ENCODE data around the gene GRAP.
"Not testable (repeated sequence)": the region's sequence is repeated elsewhere in the genome, so short reads cannot be mapped to it uniquely, and the experiment has no call there.

The GRAP gene

GRCh38 chr17:19041871-19042270 is 4.9 kb downstream of the GRAP start:
- H3K27me3 ChIP-seq (ENCODE audit: control insufficient read depth in 5 of 5, insufficient read depth in 4 of 5, low read length in 5 of 5); H3K9ac ChIP-seq (ENCODE audit: low read length in 5 of 5); H3K4me3 ChIP-seq (ENCODE audit: low read depth in 1 of 5, low read length in 5 of 5); H3K9me3 ChIP-seq (ENCODE audit: control insufficient read depth in 5 of 5, low read length in 5 of 5); H3K36me3 ChIP-seq (ENCODE audit: control insufficient read depth in 5 of 5, insufficient read depth in 5 of 5, low read length in 5 of 5); H3K4me1 ChIP-seq (ENCODE audit: control insufficient read depth in 5 of 5, insufficient read depth in 5 of 5, low read length in 5 of 5); H3K27ac ChIP-seq (ENCODE audit: low read depth, low read length): not testable (repeated sequence)

- not testable (repeated sequence) for H3K36me3 ChIP-seq (ENCODE audit: control insufficient read depth in 5 of 5, insufficient read depth in 5 of 5, low read length in 5 of 5); H3K27me3 ChIP-seq (ENCODE audit: control insufficient read depth in 5 of 5, insufficient read depth in 4 of 5, low read length in 5 of 5); H3K9ac ChIP-seq (ENCODE audit: low read length in 5 of 5); H3K9me3 ChIP-seq (ENCODE audit: control insufficient read depth in 5 of 5, low read length in 5 of 5); H3K27ac ChIP-seq (ENCODE audit: low read depth, low read length); H3K4me3 ChIP-seq (ENCODE audit: low read depth in 1 of 5, low read length in 5 of 5); H3K4me1 ChIP-seq (ENCODE audit: control insufficient read depth in 5 of 5, insufficient read depth in 5 of 5, low read length in 5 of 5)
Measured at GRCh38 chr17:19040350-19040749, 6.4 kb downstream of the GRAP start.

GRCh38 chr17:19038730-19039129 is 8.0 kb downstream of the GRAP start:
- H3K27ac ChIP-seq (ENCODE audit: low read depth, low read length); H3K9me3 ChIP-seq (ENCODE audit: control insufficient read depth in 5 of 5, low read length in 5 of 5); H3K4me3 ChIP-seq (ENCODE audit: low read depth in 1 of 5, low read length in 5 of 5); H3K36me3 ChIP-seq (ENCODE audit: control insufficient read depth in 5 of 5, insufficient read depth in 5 of 5, low read length in 5 of 5); H3K27me3 ChIP-seq (ENCODE audit: control insufficient read depth in 5 of 5, insufficient read depth in 4 of 5, low read length in 5 of 5); H3K4me1 ChIP-seq (ENCODE audit: control insufficient read depth in 5 of 5, insufficient read depth in 5 of 5, low read length in 5 of 5); H3K9ac ChIP-seq (ENCODE audit: low read length in 5 of 5): not testable (repeated sequence)

- not testable (repeated sequence) for H3K36me3 ChIP-seq (ENCODE audit: control insufficient read depth in 5 of 5, insufficient read depth in 5 of 5, low read length in 5 of 5); H3K9me3 ChIP-seq (ENCODE audit: control insufficient read depth in 5 of 5, low read length in 5 of 5); H3K27me3 ChIP-seq (ENCODE audit: control insufficient read depth in 5 of 5, insufficient read depth in 4 of 5, low read length in 5 of 5); H3K4me1 ChIP-seq (ENCODE audit: control insufficient read depth in 5 of 5, insufficient read depth in 5 of 5, low read length in 5 of 5); H3K9ac ChIP-seq (ENCODE audit: low read length in 5 of 5); H3K27ac ChIP-seq (ENCODE audit: low read depth, low read length); H3K4me3 ChIP-seq (ENCODE audit: low read depth in 1 of 5, low read length in 5 of 5)
Measured at GRCh38 chr17:19038007-19038406, 8.8 kb downstream of the GRAP start.

- not testable (repeated sequence) for H3K36me3 ChIP-seq (ENCODE audit: control insufficient read depth in 5 of 5, insufficient read depth in 5 of 5, low read length in 5 of 5); H3K4me1 ChIP-seq (ENCODE audit: control insufficient read depth in 5 of 5, insufficient read depth in 5 of 5, low read length in 5 of 5); H3K27me3 ChIP-seq (ENCODE audit: control insufficient read depth in 5 of 5, insufficient read depth in 4 of 5, low read length in 5 of 5); H3K4me3 ChIP-seq (ENCODE audit: low read depth in 1 of 5, low read length in 5 of 5); H3K9ac ChIP-seq (ENCODE audit: low read length in 5 of 5); H3K27ac ChIP-seq (ENCODE audit: low read depth, low read length); H3K9me3 ChIP-seq (ENCODE audit: control insufficient read depth in 5 of 5, low read length in 5 of 5)
Measured at GRCh38 chr17:19037547-19037946, 9.2 kb downstream of the GRAP start.

- not testable (repeated sequence) for H3K4me1 ChIP-seq (ENCODE audit: control insufficient read depth in 5 of 5, insufficient read depth in 5 of 5, low read length in 5 of 5); H3K4me3 ChIP-seq (ENCODE audit: low read depth in 1 of 5, low read length in 5 of 5); H3K9ac ChIP-seq (ENCODE audit: low read length in 5 of 5); H3K27ac ChIP-seq (ENCODE audit: low read depth, low read length); H3K27me3 ChIP-seq (ENCODE audit: control insufficient read depth in 5 of 5, insufficient read depth in 4 of 5, low read length in 5 of 5); H3K9me3 ChIP-seq (ENCODE audit: control insufficient read depth in 5 of 5, low read length in 5 of 5); H3K36me3 ChIP-seq (ENCODE audit: control insufficient read depth in 5 of 5, insufficient read depth in 5 of 5, low read length in 5 of 5)
Measured at GRCh38 chr17:19036186-19036585, 10.6 kb downstream of the GRAP start.

GRCh38 chr17:19032377-19032988 is 14.3 kb downstream of the GRAP start:
- H3K9ac ChIP-seq (ENCODE audit: low read length in 5 of 5); H3K4me3 ChIP-seq (ENCODE audit: low read depth in 1 of 5, low read length in 5 of 5); H3K9me3 ChIP-seq (ENCODE audit: control insufficient read depth in 5 of 5, low read length in 5 of 5); H3K36me3 ChIP-seq (ENCODE audit: control insufficient read depth in 5 of 5, insufficient read depth in 5 of 5, low read length in 5 of 5); H3K27me3 ChIP-seq (ENCODE audit: control insufficient read depth in 5 of 5, insufficient read depth in 4 of 5, low read length in 5 of 5); H3K27ac ChIP-seq (ENCODE audit: low read depth, low read length); H3K4me1 ChIP-seq (ENCODE audit: control insufficient read depth in 5 of 5, insufficient read depth in 5 of 5, low read length in 5 of 5): not testable (repeated sequence)

GRCh38 chr17:19031729-19032128 is 15.0 kb downstream of the GRAP start:
- H3K36me3 ChIP-seq (ENCODE audit: control insufficient read depth in 5 of 5, insufficient read depth in 5 of 5, low read length in 5 of 5); H3K4me3 ChIP-seq (ENCODE audit: low read depth in 1 of 5, low read length in 5 of 5); H3K27ac ChIP-seq (ENCODE audit: low read depth, low read length); H3K4me1 ChIP-seq (ENCODE audit: control insufficient read depth in 5 of 5, insufficient read depth in 5 of 5, low read length in 5 of 5); H3K9me3 ChIP-seq (ENCODE audit: control insufficient read depth in 5 of 5, low read length in 5 of 5); H3K9ac ChIP-seq (ENCODE audit: low read length in 5 of 5); H3K27me3 ChIP-seq (ENCODE audit: control insufficient read depth in 5 of 5, insufficient read depth in 4 of 5, low read length in 5 of 5): not testable (repeated sequence)

- not testable (repeated sequence) for H3K36me3 ChIP-seq (ENCODE audit: control insufficient read depth in 5 of 5, insufficient read depth in 5 of 5, low read length in 5 of 5); H3K4me1 ChIP-seq (ENCODE audit: control insufficient read depth in 5 of 5, insufficient read depth in 5 of 5, low read length in 5 of 5); H3K9me3 ChIP-seq (ENCODE audit: control insufficient read depth in 5 of 5, low read length in 5 of 5); H3K27me3 ChIP-seq (ENCODE audit: control insufficient read depth in 5 of 5, insufficient read depth in 4 of 5, low read length in 5 of 5); H3K4me3 ChIP-seq (ENCODE audit: low read depth in 1 of 5, low read length in 5 of 5); H3K9ac ChIP-seq (ENCODE audit: low read length in 5 of 5); H3K27ac ChIP-seq (ENCODE audit: low read depth, low read length)
Measured at GRCh38 chr17:19030771-19031449, 15.8 kb downstream of the GRAP start.

- H3K9ac ChIP-seq (ENCODE audit: low read length in 5 of 5); H3K36me3 ChIP-seq (ENCODE audit: control insufficient read depth in 5 of 5, insufficient read depth in 5 of 5, low read length in 5 of 5); H3K4me1 ChIP-seq (ENCODE audit: control insufficient read depth in 5 of 5, insufficient read depth in 5 of 5, low read length in 5 of 5); H3K27me3 ChIP-seq (ENCODE audit: control insufficient read depth in 5 of 5, insufficient read depth in 4 of 5, low read length in 5 of 5); H3K4me3 ChIP-seq (ENCODE audit: low read depth in 1 of 5, low read length in 5 of 5); H3K9me3 ChIP-seq (ENCODE audit: control insufficient read depth in 5 of 5, low read length in 5 of 5); H3K27ac ChIP-seq (ENCODE audit: low read depth, low read length): not testable (repeated sequence)
Measured at GRCh38 chr17:19029740-19030139, 17.0 kb downstream of the GRAP start.

- H3K27me3 ChIP-seq (ENCODE audit: control insufficient read depth in 5 of 5, insufficient read depth in 4 of 5, low read length in 5 of 5); H3K36me3 ChIP-seq (ENCODE audit: control insufficient read depth in 5 of 5, insufficient read depth in 5 of 5, low read length in 5 of 5); H3K9ac ChIP-seq (ENCODE audit: low read length in 5 of 5); H3K9me3 ChIP-seq (ENCODE audit: control insufficient read depth in 5 of 5, low read length in 5 of 5); H3K4me1 ChIP-seq (ENCODE audit: control insufficient read depth in 5 of 5, insufficient read depth in 5 of 5, low read length in 5 of 5); H3K4me3 ChIP-seq (ENCODE audit: low read depth in 1 of 5, low read length in 5 of 5); H3K27ac ChIP-seq (ENCODE audit: low read depth, low read length): not testable (repeated sequence)
Measured at GRCh38 chr17:19028671-19029070, 18.1 kb downstream of the GRAP start.
